ENCODE data around the gene OR2D2. TPM values are rescaled to one million over a fixed set of nuclear protein-coding genes. Genes with fewer than 3 reads are reported as not detected.

OR2D2 gene
- total RNA-seq, 4 donors from 2014 or later = 0.72 to 0.76 TPM; not detected in 2

- 96% methylated on average over 1 of the region's 1 CpG for WGBS
- no peak for DNase-seq (ENCODE audit: low spot score in 2 of 2)
- no peak within 1 kb of the TSS for H3K4me3 ChIP-seq
- no peaks in the 10 kb centered on the region for H3K36me3 ChIP-seq
- H3K27ac ChIP-seq = no peak within 1 kb of the TSS
- TF ChIP-seq POLR2AphosphoS5 (IDR thresholded peaks at IDR 0.05) = no peak
- no peak for TF ChIP-seq CTCF (IDR thresholded peaks at IDR 0.05)
- TF ChIP-seq EP300 (IDR thresholded peaks at IDR 0.05) = no peak
- TF ChIP-seq POLR2A (IDR thresholded peaks at IDR 0.05) = no peak
- H3K27me3 ChIP-seq = no peaks in the 10 kb centered on the region
- no peaks in the 10 kb centered on the region for H3K9me3 ChIP-seq
- H3K4me1 ChIP-seq = no peaks in the 10 kb centered on the region
These were observed 16.0 kb downstream of the OR2D2 start, which contains the start of gene OR10A4 for GRCh38 chr11:6876325-6876724. OR10A4 (plus strand) TSS chr11:6876625; CDS start chr11:6876648, 23 bp downstream.

- H3K27ac ChIP-seq = no peak overlapping the region
These were observed 16.5 kb downstream of the OR2D2 start for GRCh38 chr11:6875761-6876160.

GRCh38 chr11:6871278-6871677 is 21.0 kb downstream of the OR2D2 start:
- no peak for DNase-seq (ENCODE audit: low spot score in 2 of 2)
- 78% methylated on average over 1 of the region's 1 CpG for WGBS
- Histone ChIP-seq H3K36me3 (no peaks in the 10 kb centered on the region), H3K4me1 (no peaks in the 10 kb centered on the region), H3K4me3 (no peak overlapping the region), H3K9me3 (no peaks in the 10 kb centered on the region), H3K27ac (no peak overlapping the region), H3K27me3 (no peaks in the 10 kb centered on the region)
- TF ChIP-seq EP300 (IDR thresholded peaks at IDR 0.05) (no peak), POLR2AphosphoS5 (IDR thresholded peaks at IDR 0.05) (no peak), POLR2A (IDR thresholded peaks at IDR 0.05) (no peak), CTCF (IDR thresholded peaks at IDR 0.05) (no peak)

More at GRCh38 chr11:6875761-6876160, 16.5 kb downstream of the OR2D2 start:
- TF ChIP-seq POLR2AphosphoS5 (IDR thresholded peaks at IDR 0.05) (no peak), CTCF (IDR thresholded peaks at IDR 0.05) (no peak), POLR2A (IDR thresholded peaks at IDR 0.05) (no peak), EP300 (IDR thresholded peaks at IDR 0.05) (no peak)
- Histone ChIP-seq H3K36me3 (no peaks in the 10 kb centered on the region), H3K27me3 (no peaks in the 10 kb centered on the region), H3K4me3 (no peak overlapping the region), H3K9me3 (no peaks in the 10 kb centered on the region), H3K4me1 (no peaks in the 10 kb centered on the region)
- 76% methylated on average over 2 of the region's 2 CpGs for WGBS
- DNase-seq (ENCODE audit: low spot score in 2 of 2) = no peak

GRCh38 chr11:6864438-6864837 is 27.9 kb downstream of the OR2D2 start:
- no peak overlapping the region for H3K27ac ChIP-seq
- no peaks in the 10 kb centered on the region for H3K9me3 ChIP-seq
- no peaks in the 10 kb centered on the region for H3K27me3 ChIP-seq
- H3K36me3 ChIP-seq = no peaks in the 10 kb centered on the region
- DNase-seq (ENCODE audit: low spot score in 2 of 2) = no peak
- no peaks in the 10 kb centered on the region for H3K4me1 ChIP-seq
- WGBS = 88% methylated on average over 1 of the region's 1 CpG
- TF ChIP-seq POLR2AphosphoS5 (IDR thresholded peaks at IDR 0.05) (no peak), EP300 (IDR thresholded peaks at IDR 0.05) (no peak), CTCF (IDR thresholded peaks at IDR 0.05) (no peak), POLR2A (IDR thresholded peaks at IDR 0.05) (no peak)
- no peak overlapping the region for H3K4me3 ChIP-seq

- Histone ChIP-seq H3K4me1 (no peaks in the 10 kb centered on the region), H3K9me3 (no peaks in the 10 kb centered on the region), H3K27me3 (no peaks in the 10 kb centered on the region), H3K36me3 (no peaks in the 10 kb centered on the region), H3K4me3 (no peak within 1 kb of the TSS), H3K27ac (no peak within 1 kb of the TSS)
- TF ChIP-seq EP300 (IDR thresholded peaks at IDR 0.05) (no peak), POLR2A (IDR thresholded peaks at IDR 0.05) (no peak), CTCF (IDR thresholded peaks at IDR 0.05) (no peak), POLR2AphosphoS5 (IDR thresholded peaks at IDR 0.05) (no peak)
- DNase-seq (ENCODE audit: low spot score in 2 of 2) = no peak
- WGBS = 27% methylated on average over 1 of the region's 1 CpG
These were observed 29.3 kb downstream of the OR2D2 start, which contains the start of gene OR10A2 for GRCh38 chr11:6862961-6863360. OR10A2 (plus strand) TSS chr11:6863057; CDS start chr11:6869755, 6,698 bp downstream.

Data from suprapubic skin (tissue), 4 donors.